GM12891 (cell line): ENCODE measurements around the gene PZP.

Experiments
- DNase-seq: peaks from one replicate; pipeline ENCODE4 v3.0.0; 2011; ENCODE audit warnings: low spot score; ENCODE audit not compliant: insufficient read length
- FAIRE-seq: peaks from 2 replicates; lab custom pipeline; 2011; peaks lifted over from hg19 to GRCh38; lab: Jason Lieb, UNC
- PAX5 ChIP-seq: IDR thresholded peaks from 2 replicates; pipeline ENCODE4 v1.6.1; 2011; ENCODE audit warnings: low read length, moderate library complexity, mild to moderate bottlenecking; ENCODE audit not compliant: insufficient read depth, severe bottlenecking
- POLR2A ChIP-seq: IDR thresholded peaks from 2 replicates; pipeline ENCODE4 v1.6.1; 2011; ENCODE audit warnings: low read depth, low read length, control low read depth
- POLR2AphosphoS5 ChIP-seq: IDR thresholded peaks from 2 replicates; pipeline ENCODE4 v1.6.1; 2011; ENCODE audit warnings: low read depth, low read length, control low read depth
- POU2F2 ChIP-seq: IDR thresholded peaks from 2 replicates; pipeline ENCODE4 v1.6.1; 2011; ENCODE audit warnings: low read depth, mild to moderate bottlenecking, control low read depth, low read length, moderate library complexity
- SPI1 ChIP-seq: IDR thresholded peaks from 2 replicates; pipeline ENCODE4 v1.6.1; 2011; ENCODE audit warnings: low read depth, low read length, control low read depth
- TAF1 ChIP-seq: IDR thresholded peaks from 2 replicates; pipeline ENCODE4 v1.6.1; 2011; ENCODE audit warnings: low read depth, low read length, control low read depth

Gene PZP

DNA sequence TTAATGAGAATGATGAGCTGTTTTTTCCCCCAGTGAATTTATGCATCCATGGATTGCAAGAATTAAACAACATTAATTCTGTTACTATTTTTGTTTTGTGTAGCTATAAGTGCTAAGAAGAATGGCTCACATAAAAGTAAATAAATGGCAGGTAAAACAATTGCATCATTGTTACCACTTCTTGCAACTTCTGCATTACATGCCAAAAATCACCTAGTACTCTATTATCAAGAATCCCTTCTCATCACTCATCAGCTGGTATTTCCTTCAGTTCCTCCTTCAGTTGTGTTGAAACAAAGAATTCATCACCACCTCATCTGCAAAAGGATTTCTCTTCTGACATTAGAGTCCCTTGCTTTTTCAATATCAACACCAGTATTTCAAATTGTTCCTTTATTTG is 93.2 kb downstream of the PZP start:
- no peak for FAIRE-seq

DNA sequence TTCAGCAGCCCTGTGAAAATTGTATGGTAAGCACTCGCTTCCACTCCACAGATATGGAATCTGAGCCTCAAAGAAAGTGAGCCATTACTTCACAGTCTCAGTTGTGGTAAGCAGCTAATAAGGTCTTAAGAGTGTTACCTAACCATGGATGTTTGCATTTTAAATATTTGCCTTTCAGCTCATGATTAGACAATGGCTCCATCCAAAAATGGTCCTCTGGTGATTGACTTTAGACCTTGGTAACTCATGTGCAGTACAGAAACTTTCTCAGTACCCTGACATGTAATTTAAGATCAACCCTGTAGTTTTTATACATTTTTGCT is 94.2 kb downstream of the PZP start:
- no peak for FAIRE-seq
- no peak for TF ChIP-seq POLR2AphosphoS5
- no peak for TF ChIP-seq POU2F2
- no peak for TF ChIP-seq TAF1
- no peak for TF ChIP-seq SPI1
- TF ChIP-seq POLR2A, result no peak
- no peak for TF ChIP-seq PAX5
- no peak for DNase-seq

More for the DNA sequence above, 93.2 kb downstream of the PZP start:
- no peak for TF ChIP-seq POLR2AphosphoS5
- TF ChIP-seq TAF1, result no peak
- no peak for TF ChIP-seq POLR2A
- TF ChIP-seq SPI1, result no peak
- TF ChIP-seq PAX5, result no peak
- no peak for TF ChIP-seq POU2F2
- DNase-seq, result no peak

DNA sequence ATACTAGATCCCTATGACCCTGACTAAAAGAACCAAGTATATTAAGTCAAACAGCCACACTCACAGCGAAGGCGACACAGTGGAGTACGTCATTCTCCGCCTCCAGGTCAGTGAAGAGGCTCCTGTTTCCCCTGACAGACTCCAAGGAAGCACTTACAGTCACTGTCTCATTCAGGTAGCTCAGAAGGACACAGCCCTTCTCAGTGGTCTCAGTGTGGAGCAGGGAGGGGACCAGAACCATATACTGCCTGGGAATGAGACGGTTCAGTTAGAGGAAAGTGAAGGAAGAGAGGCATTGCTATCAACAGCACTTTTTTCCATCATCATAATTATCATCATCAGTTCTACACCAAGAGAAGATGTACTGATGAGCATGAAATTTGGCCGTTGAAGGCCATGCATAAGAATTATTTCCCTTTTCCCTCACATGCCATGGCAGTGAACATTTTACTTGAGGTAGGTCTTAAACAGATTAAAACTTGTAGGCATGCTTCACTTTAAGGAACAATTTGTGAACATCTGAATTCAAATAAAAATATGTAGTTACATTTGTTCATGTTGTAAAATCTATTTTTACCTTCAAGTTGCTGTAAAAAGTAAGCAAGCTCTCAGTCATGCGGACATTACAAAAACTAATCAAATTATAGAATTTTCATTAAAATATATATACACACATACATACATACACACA is 94.8 kb downstream of the PZP start:
- no peak for DNase-seq
- no peak for FAIRE-seq
- TF ChIP-seq PAX5, result no peak
- TF ChIP-seq POLR2A, result no peak
- TF ChIP-seq SPI1, result no peak
- TF ChIP-seq TAF1, result no peak
- no peak for TF ChIP-seq POU2F2
- no peak for TF ChIP-seq POLR2AphosphoS5

DNA sequence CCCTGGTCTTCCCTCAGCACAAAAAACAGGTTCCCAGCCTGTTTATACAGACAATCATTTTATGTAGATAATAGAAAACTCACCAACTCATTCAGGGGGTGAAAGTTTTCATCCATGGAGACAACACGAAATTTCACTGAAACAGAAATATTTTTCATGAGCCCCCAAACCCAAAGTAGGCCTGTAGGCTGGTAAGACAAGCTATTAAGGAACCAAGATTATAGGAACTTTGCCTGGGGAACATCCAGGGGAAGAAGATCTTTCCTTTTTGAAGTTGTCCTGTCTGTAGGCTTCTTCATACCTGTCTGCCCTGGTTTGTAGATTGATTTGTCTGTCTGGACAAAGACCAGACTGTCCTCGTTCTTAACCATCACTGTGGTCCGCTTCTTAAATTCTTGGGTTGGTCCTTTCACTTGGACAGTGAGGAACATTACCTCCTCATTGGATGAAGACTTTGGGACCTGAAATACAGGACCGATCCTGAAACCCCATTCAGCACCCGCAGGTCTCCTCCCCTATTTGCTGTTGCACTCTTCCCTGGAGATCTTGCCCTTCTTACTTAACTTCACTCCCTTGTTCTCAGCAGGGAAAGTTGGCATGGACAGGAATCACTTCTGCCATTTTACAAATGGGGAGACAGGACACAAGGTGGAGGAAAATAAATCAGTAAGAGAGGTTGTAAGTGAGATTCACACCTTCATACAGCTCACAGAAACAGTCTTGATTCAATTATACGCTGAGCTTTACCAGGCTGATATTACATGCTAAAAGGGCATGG is 95.9 kb downstream of the PZP start:
- TF ChIP-seq POLR2A, result no peak
- TF ChIP-seq POLR2AphosphoS5, result no peak
- no peak for TF ChIP-seq PAX5
- TF ChIP-seq POU2F2, result no peak
- no peak for TF ChIP-seq TAF1
- no peak for TF ChIP-seq SPI1
- no peak for FAIRE-seq

DNA sequence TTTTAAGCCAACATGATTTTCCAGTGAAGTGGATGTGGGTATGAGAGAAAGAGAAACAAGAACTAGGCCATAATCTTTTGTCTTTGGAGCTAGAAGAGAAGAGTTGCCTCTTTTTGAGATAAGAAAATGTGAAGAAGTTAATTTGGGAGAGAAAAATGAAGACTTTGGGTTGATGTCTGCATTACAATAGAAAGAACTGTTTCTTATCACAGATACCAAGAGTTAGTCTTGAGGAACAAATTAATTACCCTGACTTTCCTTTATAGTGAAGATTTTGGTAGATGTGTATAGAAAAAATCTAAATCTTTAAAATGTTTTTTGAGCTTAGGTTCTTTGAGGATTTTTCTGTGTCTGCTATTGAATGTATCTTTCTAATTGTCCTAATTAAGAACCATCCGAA is 96.7 kb downstream of the PZP start:
- TF ChIP-seq POLR2AphosphoS5 (no peak), TAF1 (no peak), SPI1 (no peak)
- FAIRE-seq (no peak), DNase-seq (no peak)

More for the DNA sequence above, 95.9 kb downstream of the PZP start:
- no peak for DNase-seq

DNA sequence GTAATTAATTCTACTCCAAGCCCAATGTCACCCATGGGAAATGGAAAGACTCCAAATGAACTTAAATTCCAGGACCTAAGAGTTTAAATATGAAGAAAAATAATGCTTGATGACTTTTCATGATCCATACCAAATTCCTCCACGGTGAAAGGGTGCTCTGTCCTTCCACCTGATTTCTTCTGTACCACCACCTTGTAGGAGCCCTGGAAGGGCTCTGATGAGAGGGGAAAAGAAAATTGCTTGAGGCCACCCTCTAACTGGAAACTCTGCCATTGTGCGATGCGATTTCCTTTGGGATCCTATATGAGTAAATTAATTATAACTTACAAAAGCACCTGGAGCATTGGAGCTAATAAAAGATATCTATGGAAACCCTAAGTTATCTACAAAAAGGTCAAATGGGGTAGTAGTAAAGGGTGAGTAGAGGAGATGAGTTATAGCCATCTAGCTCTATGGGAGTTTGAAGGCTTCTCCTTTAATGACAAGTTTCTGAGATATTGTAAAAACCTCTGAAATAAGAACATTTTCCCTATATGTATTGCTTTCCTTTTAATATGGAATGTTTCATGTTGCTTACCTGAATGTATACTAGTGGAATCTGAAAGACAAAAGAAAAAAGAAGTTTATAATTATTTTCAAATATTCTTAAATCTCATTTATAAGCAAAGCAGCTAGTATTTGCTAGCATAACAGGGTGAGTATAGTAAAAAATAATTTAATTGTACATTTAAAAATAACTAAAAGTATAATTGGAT is 98.3 kb downstream of the PZP start:
- FAIRE-seq, result no peak
- TF ChIP-seq PAX5 (no peak), POLR2A (no peak), TAF1 (no peak), POU2F2 (no peak), POLR2AphosphoS5 (no peak), SPI1 (no peak)
- no peak for DNase-seq

DNA sequence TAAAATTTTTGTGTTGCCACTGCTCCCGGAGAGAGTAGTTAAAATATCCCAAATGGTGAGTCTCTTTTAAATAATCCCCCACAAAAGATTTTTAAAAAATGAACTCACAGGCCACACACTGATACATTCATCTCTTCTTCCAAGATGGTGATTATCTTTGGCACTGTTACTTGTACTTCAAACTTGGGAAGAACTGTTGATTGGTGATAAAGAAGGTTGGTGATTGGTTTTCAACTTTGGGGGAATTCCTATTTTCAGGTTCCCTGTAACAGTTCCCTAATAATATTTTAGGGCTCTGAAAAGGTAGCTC is 99.0 kb downstream of the PZP start:
- FAIRE-seq (no peak), DNase-seq (no peak)
- TF ChIP-seq SPI1, result no peak
- TF ChIP-seq POLR2A, result no peak
- no peak for TF ChIP-seq TAF1
- no peak for TF ChIP-seq POU2F2
- no peak for TF ChIP-seq POLR2AphosphoS5
- no peak for TF ChIP-seq PAX5

DNA sequence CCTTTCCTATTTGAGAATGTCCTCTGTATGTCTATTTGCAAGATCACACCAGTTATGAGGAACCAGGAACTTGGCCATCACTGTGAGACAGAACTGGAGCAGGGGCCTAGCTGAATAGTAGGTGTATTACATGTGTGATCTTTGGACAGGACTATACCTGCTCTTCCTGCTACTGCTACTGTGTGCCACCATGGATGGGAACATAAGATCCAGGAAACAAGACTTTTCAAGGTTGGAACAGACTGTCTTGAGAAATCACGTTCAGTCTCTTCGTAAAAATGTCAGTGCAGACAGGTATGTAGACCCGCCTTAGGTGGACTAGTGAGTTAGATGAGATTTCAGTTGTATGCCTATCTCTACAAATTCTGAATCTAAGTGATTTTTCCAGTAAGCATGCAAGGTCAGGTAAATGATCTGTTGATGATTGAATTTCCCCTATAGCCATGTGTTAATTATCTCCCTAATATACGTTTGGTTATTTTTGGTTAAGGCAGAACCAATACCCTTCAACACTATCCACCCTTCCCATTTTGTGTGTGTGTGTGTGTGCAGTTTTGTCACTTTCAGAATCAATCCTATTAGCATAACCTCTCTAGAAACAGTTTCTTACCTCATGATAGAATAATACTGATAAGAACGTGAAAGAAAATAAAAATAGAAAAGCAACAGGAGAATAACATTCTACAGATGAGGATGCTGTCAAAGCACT is 99.5 kb downstream of the PZP start:
- FAIRE-seq (peak; percentile 45), DNase-seq (no peak)
- TF ChIP-seq TAF1, result no peak
- TF ChIP-seq POU2F2, result no peak
- TF ChIP-seq POLR2AphosphoS5, result no peak
- no peak for TF ChIP-seq PAX5
- no peak for TF ChIP-seq SPI1
- TF ChIP-seq POLR2A, result no peak

DNA sequence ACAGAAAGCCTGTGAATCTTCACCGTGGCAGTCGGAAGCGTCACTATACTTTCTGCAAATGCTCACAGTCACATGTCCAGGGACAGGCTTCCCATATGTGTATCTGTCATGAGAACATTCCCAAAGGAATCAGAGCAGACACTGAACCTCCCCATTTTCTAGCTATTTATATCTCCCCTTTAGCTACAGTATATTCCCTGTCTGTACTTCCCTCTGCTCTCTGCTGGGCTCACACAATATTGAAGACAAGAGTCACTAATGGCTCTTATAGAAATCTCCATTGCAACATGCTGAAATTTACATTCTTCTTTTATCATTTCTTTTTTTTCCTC is 100.7 kb downstream of the PZP start:
- TF ChIP-seq POLR2AphosphoS5 (no peak), SPI1 (no peak), PAX5 (no peak), TAF1 (no peak), POU2F2 (no peak), POLR2A (no peak)
- FAIRE-seq, result no peak
- no peak for DNase-seq
